ENCODE measurements around the gene IL17RB.

IL17RB gene

GRCh38 chr3:53842436-53843194, 3.8 kb upstream of the IL17RB start:
- peaks cover 0 to 37% (median 6%) of the 10 kb centered on the region in 4 donors for H3K4me1 ChIP-seq
- TF ChIP-seq, protein P1, sequence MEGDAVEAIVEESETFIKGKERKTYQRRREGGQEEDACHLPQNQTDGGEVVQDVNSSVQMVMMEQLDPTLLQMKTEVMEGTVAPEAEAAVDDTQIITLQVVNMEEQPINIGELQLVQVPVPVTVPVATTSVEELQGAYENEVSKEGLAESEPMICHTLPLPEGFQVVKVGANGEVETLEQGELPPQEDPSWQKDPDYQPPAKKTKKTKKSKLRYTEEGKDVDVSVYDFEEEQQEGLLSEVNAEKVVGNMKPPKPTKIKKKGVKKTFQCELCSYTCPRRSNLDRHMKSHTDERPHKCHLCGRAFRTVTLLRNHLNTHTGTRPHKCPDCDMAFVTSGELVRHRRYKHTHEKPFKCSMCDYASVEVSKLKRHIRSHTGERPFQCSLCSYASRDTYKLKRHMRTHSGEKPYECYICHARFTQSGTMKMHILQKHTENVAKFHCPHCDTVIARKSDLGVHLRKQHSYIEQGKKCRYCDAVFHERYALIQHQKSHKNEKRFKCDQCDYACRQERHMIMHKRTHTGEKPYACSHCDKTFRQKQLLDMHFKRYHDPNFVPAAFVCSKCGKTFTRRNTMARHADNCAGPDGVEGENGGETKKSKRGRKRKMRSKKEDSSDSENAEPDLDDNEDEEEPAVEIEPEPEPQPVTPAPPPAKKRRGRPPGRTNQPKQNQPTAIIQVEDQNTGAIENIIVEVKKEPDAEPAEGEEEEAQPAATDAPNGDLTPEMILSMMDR (IDR thresholded peaks at IDR 0.05) = no peak
- H3K9me3 ChIP-seq = no peaks in the 10 kb centered on the region
- DNase-seq = no peak
- no peak overlapping the region for H3K4me3 ChIP-seq
- peaks cover 0 to 4% of the 10 kb centered on the region in 2 donors for H3K27me3 ChIP-seq
- intact Hi-C loops (cut with DNase I; ENCODE audit: low total_unique reads) = no loop called here
- H3K27ac ChIP-seq = no peak overlapping the region
- H3K36me3 ChIP-seq = peaks cover 0 to 13% (median 0%) of the 10 kb centered on the region in 3 donors

DNA sequence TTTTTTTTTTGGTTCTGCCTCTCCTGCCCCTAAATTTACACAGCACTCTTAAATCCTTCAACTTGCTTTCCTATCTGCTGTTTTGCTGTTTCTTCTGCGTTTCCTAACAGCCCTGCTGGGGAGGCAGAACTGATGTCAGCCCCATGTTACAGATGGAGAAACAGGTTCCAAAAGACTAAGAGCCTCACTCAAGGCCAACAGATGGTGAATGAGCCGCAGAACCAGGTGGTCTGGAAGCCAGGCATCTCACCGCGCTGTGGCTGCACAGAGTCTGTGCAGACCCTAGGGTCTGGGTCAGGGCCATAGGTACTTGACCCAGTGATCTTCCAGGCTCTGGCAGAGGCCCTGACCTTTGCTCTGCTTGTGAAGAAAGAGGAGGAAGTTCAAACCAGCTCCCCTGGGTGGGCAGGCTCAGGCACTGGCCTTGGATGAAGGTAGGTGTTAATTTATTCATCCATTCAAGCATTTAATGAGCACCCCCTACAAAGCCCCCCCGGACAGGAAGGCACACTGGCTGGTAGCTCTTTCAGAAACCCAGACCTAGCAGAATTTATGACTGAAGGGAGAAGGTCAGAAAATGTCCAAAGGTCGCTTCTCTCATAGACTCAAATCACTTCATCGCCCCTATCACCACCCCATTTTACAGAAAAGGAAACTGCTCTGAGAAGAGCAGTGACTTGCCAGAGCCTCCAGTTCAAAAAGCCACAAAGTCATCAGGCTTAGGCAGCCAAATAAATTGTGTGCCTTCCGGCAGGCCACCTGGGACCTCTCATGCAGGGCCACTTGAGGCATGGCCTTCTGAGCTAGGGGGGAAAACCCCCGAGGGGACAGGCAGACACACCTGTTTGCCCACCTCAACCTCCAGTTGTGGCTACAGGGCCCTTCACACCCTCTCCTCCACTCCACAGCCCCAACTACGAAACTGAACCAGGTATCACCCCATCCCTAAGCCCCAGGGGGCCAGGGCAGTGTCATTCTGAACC, 2.9 kb upstream of the IL17RB start:
- Histone ChIP-seq H3K9me3 (no peaks in the 10 kb centered on the region), H3K36me3 (peaks cover 0 to 7% (median 0%) of the 10 kb centered on the region in 3 donors), H3K27ac (no peak overlapping the region), H3K27me3 (peaks cover 0 to 11% of the 10 kb centered on the region in 2 donors), H3K4me1 (peaks cover 0 to 37% (median 6%) of the 10 kb centered on the region in 4 donors), H3K4me3 (no peak overlapping the region)
- TF ChIP-seq, protein P1 (IDR thresholded peaks at IDR 0.05) = no peak
- intact Hi-C loops (cut with DNase I; ENCODE audit: low total_unique reads) = no loop called here
- no peak for DNase-seq

DNA sequence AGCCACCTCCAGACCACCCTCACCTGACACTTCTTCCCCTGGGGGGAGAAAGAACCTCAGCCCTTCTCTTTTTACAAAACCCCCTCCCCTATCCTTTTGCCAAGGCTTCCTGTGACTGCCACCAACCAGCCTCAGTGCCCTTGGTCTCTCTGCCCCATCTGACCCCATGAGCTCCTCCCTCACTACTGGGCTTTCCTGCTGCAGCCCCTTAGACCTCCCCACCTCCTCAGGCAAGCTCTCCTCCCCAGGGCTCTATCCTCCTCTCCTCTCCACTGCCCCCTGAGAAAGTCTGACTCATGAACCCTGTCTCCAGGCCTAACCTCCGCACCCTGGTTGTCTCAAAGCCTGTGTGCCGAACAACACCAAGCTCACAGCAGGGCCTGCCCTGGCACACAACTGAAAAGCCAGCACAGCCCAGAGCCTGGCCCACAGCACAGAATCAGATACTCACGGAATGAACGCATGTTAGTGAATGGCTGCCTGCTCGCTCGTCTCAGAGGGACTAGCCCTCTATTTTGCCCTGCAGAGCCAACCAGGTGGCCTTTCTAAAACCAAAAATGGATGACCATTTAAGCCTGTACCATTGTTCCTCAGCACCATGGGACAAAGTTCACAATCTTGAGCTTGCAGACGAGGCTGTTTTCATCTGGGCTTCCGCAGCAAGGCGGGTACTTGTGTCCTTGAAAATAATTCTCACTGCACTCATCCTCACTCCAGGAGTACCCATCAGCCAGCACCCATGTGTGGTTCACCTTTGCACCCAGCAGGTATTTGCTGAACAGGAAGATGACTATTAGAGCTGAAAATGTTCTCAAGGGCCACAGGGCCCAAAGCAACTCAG, 1.9 kb upstream of the IL17RB start:
- TF ChIP-seq, protein P1 (IDR thresholded peaks at IDR 0.05) = no peak
- H3K27me3 ChIP-seq = peaks cover 0 to 20% of the 10 kb centered on the region in 2 donors
- no peaks in the 10 kb centered on the region for H3K9me3 ChIP-seq
- no peaks in the 10 kb centered on the region for H3K36me3 ChIP-seq
- H3K4me1 ChIP-seq = peaks cover 0 to 37% (median 6%) of the 10 kb centered on the region in 4 donors
- intact Hi-C loops (cut with DNase I; ENCODE audit: low total_unique reads) = no loop called here
- H3K27ac ChIP-seq = no peak overlapping the region
- no peak for DNase-seq
- no peak overlapping the region for H3K4me3 ChIP-seq

DNA sequence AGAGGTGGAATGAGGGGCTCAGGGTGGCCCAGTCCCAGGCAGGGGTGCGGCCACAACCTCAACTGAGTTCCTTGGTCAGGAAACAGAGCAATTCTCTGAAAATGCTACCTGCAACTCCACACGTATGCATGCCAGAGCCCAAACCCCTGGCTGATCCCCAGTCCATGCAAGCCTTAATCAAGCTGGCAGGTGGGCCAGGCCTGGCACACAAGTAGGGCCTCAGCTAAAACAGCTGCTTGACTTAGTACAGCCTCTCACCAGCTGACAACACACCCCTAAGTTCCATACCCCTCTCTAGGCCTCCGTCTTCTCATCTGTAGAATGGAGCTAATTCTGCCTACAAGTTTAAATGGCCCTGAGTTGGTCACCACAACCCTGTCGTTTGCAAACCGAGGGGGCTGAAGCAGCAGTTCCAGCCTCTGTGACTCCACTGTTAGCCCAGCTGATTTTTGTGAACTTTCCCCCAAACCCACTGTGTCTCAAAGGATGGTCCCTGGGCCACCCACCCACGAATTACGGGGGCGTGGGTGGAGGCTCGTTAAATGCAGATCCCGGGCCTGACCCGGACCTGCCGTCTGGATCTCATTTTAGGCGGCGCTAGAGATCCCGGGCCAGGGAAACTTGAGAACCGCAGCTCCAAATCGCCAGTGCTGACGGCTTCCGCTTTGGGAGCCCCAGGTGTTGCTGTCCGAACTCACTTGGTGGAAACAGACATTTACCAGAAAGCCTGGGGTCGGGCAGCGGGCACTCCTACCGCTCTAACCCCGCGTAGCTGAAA, 1.1 kb upstream of the IL17RB start:
- Histone ChIP-seq H3K36me3 (no peaks in the 10 kb centered on the region), H3K27ac (peak overlapping the region in 1 of 2 donors; percentile 41), H3K9me3 (no peaks in the 10 kb centered on the region), H3K4me1 (peaks cover 0 to 37% (median 6%) of the 10 kb centered on the region in 4 donors), H3K27me3 (peaks cover 0 to 20% of the 10 kb centered on the region in 2 donors), H3K4me3 (peak overlapping the region; percentile 56 to 71)
- intact Hi-C loops (cut with DNase I; ENCODE audit: low total_unique reads) = no loop called here
- peak in 1 of 2 donors; percentile 36 for DNase-seq
- TF ChIP-seq, protein P1 (IDR thresholded peaks at IDR 0.05) = no peak

All from tibial artery (tissue), 4 donors.